Inflammatory macrophage treated with lipopolysaccharide for 1 hour (primary cell): Measurements from ENCODE around the gene NOP10.

Experiments used
- DNase-seq, 2 donors: peaks; one replicate each; pipeline ENCODE4 v3.0.0-alpha.2; 2020 to 2022

The NOP10 gene

GRCh38 chr15:34330279-34330678 is 12.7 kb downstream of the NOP10 start:
- DNase-seq: no peak

- no peak for DNase-seq
These were observed 13.9 kb downstream of the NOP10 start for GRCh38 chr15:34329006-34329405.

GRCh38 chr15:34327906-34328305 is 15.0 kb downstream of the NOP10 start:
- no peak for DNase-seq

- DNase-seq: no peak
These were observed 17.6 kb downstream of the NOP10 start for GRCh38 chr15:34325368-34325767.

- DNase-seq: no peak
These were observed 18.0 kb downstream of the NOP10 start for GRCh38 chr15:34324933-34325332.

- DNase-seq: no peak
These were observed 19.7 kb downstream of the NOP10 start for GRCh38 chr15:34323217-34323616.

GRCh38 chr15:34318277-34319079 is 24.5 kb downstream of the NOP10 start:
- peak; percentile 59 to 62 for DNase-seq

GRCh38 chr15:34314491-34315490 is 28.1 kb downstream of the NOP10 start:
- DNase-seq: no peak

- no peak for DNase-seq
These were observed 31.4 kb downstream of the NOP10 start for GRCh38 chr15:34311563-34311962.

- DNase-seq: no peak
These were observed 38.3 kb downstream of the NOP10 start for GRCh38 chr15:34304613-34305012.

GRCh38 chr15:34301058-34301457 is 41.9 kb downstream of the NOP10 start:
- DNase-seq: no peak

GRCh38 chr15:34297059-34297458 is 45.9 kb downstream of the NOP10 start:
- DNase-seq: no peak

GRCh38 chr15:34292621-34293020 is 50.3 kb downstream of the NOP10 start:
- peak; percentile 12 to 77 for DNase-seq
